HCT116 (cell line): ENCODE results near the gene SEZ6L2. TPM values are rescaled to one million over a fixed set of nuclear protein-coding genes. Genes with fewer than 3 reads are reported as not detected.

Experiments
- ATAC-seq: fragments of 200-7000 bp; cut with Tn5 transposase; 2 replicates; pipeline ENCODE4 v1.9.1; 2020; ENCODE audit warnings: mild to moderate bottlenecking, moderate library complexity
- BruUV-seq: library from RNA; stranded (reverse); fragments of 400-500 nt; replicated peaks from 2 replicates; lab custom pipeline; 2021; lab: Mats Ljungman, UMichigan
- CTCF ChIA-PET: fragments of 300-600 bp; sonication (Branson Sonifier 250); formaldehyde crosslinking; loops from one replicate; lab custom pipeline; 2021; ENCODE audit warnings: antibody characterized with exemption; lab: Charles Lee
- POLR2A ChIA-PET: fragments of 300-600, 350-600 bp; sonication (Branson Sonifier 250); formaldehyde crosslinking; loops from one replicate; lab custom pipeline; 2021; ENCODE audit warnings: antibody characterized with exemption; lab: Charles Lee
- RAD21 ChIA-PET, 2 experiments: fragments of 300-600 bp; sonication (Branson Sonifier 250); formaldehyde crosslinking; loops; one replicate each; lab custom pipeline; 2023; ENCODE audit warnings: low total read pairs in 2 of 2; ENCODE audit not compliant: uncharacterized antibody in 2 of 2, unreplicated experiment in 2 of 2, low non-redundant PET in 1 of 2; lab: Charles Lee
- DNase-seq: peaks from one replicate; pipeline ENCODE4 v3.0.0-alpha.2; 2010; ENCODE audit warnings: low read depth, low spot score
- H2AFZ ChIP-seq: fragments of 200-600 bp; shearing (Covaris generic), sonication (generic); 2 replicates; pipeline ENCODE4 v1.6.1; 2017; ENCODE audit warnings: low read depth, mixed run types, mixed read lengths, antibody characterized with exemption, low read length; ENCODE audit not compliant: poor library complexity, severe bottlenecking
- H3K27ac ChIP-seq: 2 replicates; pipeline ENCODE4 v1.5.1; 2012; ENCODE audit warnings: low read depth, low read length
- H3K27me3 ChIP-seq: fragments of 200-600 bp; sonication (generic); 2 replicates; pipeline ENCODE4 v1.6.1; 2016; ENCODE audit warnings: mixed run types, low read length, mixed read lengths; ENCODE audit not compliant: insufficient read depth
- H3K36me3 ChIP-seq, 2 experiments: fragments of 200-500 bp in 1 of 2; fragments of 200-600 bp in 1 of 2; sonication (Bioruptor generic) in 1 of 2; sonication (generic) in 1 of 2; 2 replicates each; pipeline versions ENCODE4 v1.5.1 to v1.6.1; 2014 to 2016; ENCODE audit warnings: low read length in 2 of 2, inconsistent platforms in 1 of 2, mixed read lengths in 1 of 2, mixed run types in 1 of 2; ENCODE audit not compliant: insufficient read depth in 2 of 2, control insufficient read depth in 1 of 2
- H3K4me1 ChIP-seq, 2 experiments: fragments of 200-600 bp in 1 of 2; sonication (generic) in 1 of 2; 2 replicates each; pipeline versions ENCODE4 v1.5.1 to v1.6.1; 2012 to 2017; ENCODE audit warnings: low read length in 2 of 2, inconsistent platforms in 1 of 2, mild to moderate bottlenecking in 1 of 2, mixed read lengths in 1 of 2, mixed run types in 1 of 2, moderate library complexity in 1 of 2; ENCODE audit not compliant: insufficient read depth in 2 of 2, control insufficient read depth in 1 of 2
- H3K4me2 ChIP-seq: fragments of 200-600 bp; sonication (generic); 2 replicates; pipeline ENCODE4 v1.6.1; 2017; ENCODE audit warnings: mixed run types, low read length, mixed read lengths
- H3K4me3 ChIP-seq, 2 experiments: fragments of 200-600 bp in 1 of 2; sonication (generic) in 1 of 2; replicated peaks in 1 of 2; 2 replicates each; pipeline ENCODE4 v1.5.1; 2011 to 2016; ENCODE audit warnings: low read length in 2 of 2, control low read depth in 1 of 2, low read depth in 1 of 2, mild to moderate bottlenecking in 1 of 2, mixed read lengths in 1 of 2, mixed run types in 1 of 2
- H3K79me2 ChIP-seq: fragments of 200-600 bp; sonication (generic); 2 replicates; pipeline ENCODE4 v1.6.1; 2017; ENCODE audit warnings: mild to moderate bottlenecking, mixed run types, low read length, moderate library complexity, mixed read lengths; ENCODE audit not compliant: insufficient read depth
- H3K9ac ChIP-seq: fragments of 200-600 bp; sonication (generic); 2 replicates; pipeline ENCODE4 v1.6.1; 2016; ENCODE audit warnings: low read length, mixed read lengths
- H3K9me2 ChIP-seq: fragments of 200-600 bp; sonication (generic), shearing (Covaris generic); 2 replicates; pipeline ENCODE4 v1.6.1; 2017; ENCODE audit warnings: mixed run types, mild to moderate bottlenecking, moderate library complexity; ENCODE audit not compliant: insufficient read depth
- H3K9me3 ChIP-seq, 2 experiments: fragments of 200-500 bp in 1 of 2; fragments of 200-600 bp in 1 of 2; sonication (Bioruptor generic) in 1 of 2; sonication (generic) in 1 of 2; 2 replicates each; pipeline ENCODE4 v1.6.1; 2014 to 2017; ENCODE audit warnings: low read length in 2 of 2, mixed read lengths in 2 of 2, inconsistent platforms in 1 of 2, low read depth in 1 of 2, mild to moderate bottlenecking in 1 of 2, mixed run types in 1 of 2, moderate library complexity in 1 of 2; ENCODE audit not compliant: control insufficient read depth in 1 of 2, insufficient read depth in 1 of 2
- H4K20me1 ChIP-seq: fragments of 200-600 bp; sonication (generic), shearing (Covaris generic); 2 replicates; pipeline ENCODE4 v1.6.1; 2017; ENCODE audit warnings: mixed run types, mild to moderate bottlenecking, moderate library complexity; ENCODE audit not compliant: insufficient read depth
- CBX3 ChIP-seq: IDR thresholded peaks from 2 replicates; pipeline ENCODE4 v1.6.1; 2012; ENCODE audit warnings: low read depth
- CTCF ChIP-seq, 3 experiments: fragments of 200-600 bp in 1 of 3; sonication (generic) in 1 of 3; IDR thresholded peaks in 2 of 3; conservative IDR thresholded peaks in 1 of 3; 2 replicates each; pipeline ENCODE4 v1.5.1; 2012 to 2017; ENCODE audit warnings: low read depth in 2 of 3, low read length in 2 of 3, antibody characterized with exemption in 1 of 3, borderline replicate concordance in 1 of 3, control low read depth in 1 of 3, mild to moderate bottlenecking in 1 of 3, mixed read lengths in 1 of 3, mixed run types in 1 of 3, moderate library complexity in 1 of 3; ENCODE audit not compliant: insufficient read depth in 1 of 3
- FOSL1 ChIP-seq: IDR thresholded peaks from 2 replicates; pipeline ENCODE4 v1.6.1; 2012; ENCODE audit warnings: low read depth
- JUND ChIP-seq: IDR thresholded peaks from 2 replicates; pipeline ENCODE4 v1.6.1; 2012
- MAX ChIP-seq: IDR thresholded peaks from 2 replicates; pipeline ENCODE4 v1.6.1; 2012
- POLR2A ChIP-seq: IDR thresholded peaks from 2 replicates; pipeline ENCODE4 v1.7.0; 2011; ENCODE audit warnings: borderline replicate concordance; ENCODE audit not compliant: insufficient read depth, insufficient read length; ENCODE audit errors: extremely low read depth
- POLR2AphosphoS5 ChIP-seq: IDR thresholded peaks from 2 replicates; pipeline ENCODE4 v1.6.1; 2011; ENCODE audit warnings: mild to moderate bottlenecking, low read depth, low read length, moderate library complexity
- RAD21 ChIP-seq: IDR thresholded peaks from 2 replicates; pipeline ENCODE4 v1.6.1; 2012; ENCODE audit warnings: low read depth, mild to moderate bottlenecking
- SP1 ChIP-seq: IDR thresholded peaks from 2 replicates; pipeline ENCODE4 v1.6.1; 2012; ENCODE audit warnings: low read depth
- ZBTB33 ChIP-seq: IDR thresholded peaks from 2 replicates; pipeline ENCODE4 v1.6.1; 2011; ENCODE audit warnings: mild to moderate bottlenecking, low read length, moderate library complexity; ENCODE audit not compliant: insufficient replicate concordance; ENCODE audit errors: extremely low read depth
- intact Hi-C: fragments of 100-400 bp; cut with micrococcal nuclease; formaldehyde crosslinking; loops from 2 replicates; pipeline ENCODE4 v1.10.0; 2022
- total RNA-seq: library from RNA; stranded (reverse); gene quantifications from one replicate; pipeline ENCODE4 v1.2.1, GENCODE V29; 2021; ENCODE audit not compliant: unreplicated experiment

Gene SEZ6L2
- total RNA-seq, 1 experiment from 2014 or later, result 49.3 TPM

GRCh38 chr16:29862884-29863668, 36.3 kb downstream of the SEZ6L2 start, which contains the start of gene CDIPT (continued):
- TF ChIP-seq ZBTB33 (peak; percentile 27), JUND (peak; percentile 80)

GRCh38 chr16:29862383-29862883, 36.9 kb downstream of the SEZ6L2 start:
- ATAC-seq (0 out of 2 replicates have a peak, but pooled peaks have one; percentile 1), DNase-seq (no peak)
- TF ChIP-seq SP1 (no peak), CTCF (IDR thresholded peaks at IDR 0.05 in 2 of 3, conservative IDR thresholded peaks at IDR 0.05 in 1 of 3; ENCODE audit: borderline replicate concordance in 1 of 3, insufficient read depth in 1 of 3, low read depth in 2 of 3, low read length in 2 of 3) (0 out of 6 replicates have a peak, but pooled peaks of 1 of the 3 experiments have one; percentile 15), POLR2A (no peak), RAD21 (peak; percentile 32; the same call in 1 of the 2 replicates), JUND (no peak), CBX3 (no peak), POLR2AphosphoS5 (no peak), FOSL1 (no peak), MAX (no peak)
- Histone ChIP-seq H3K4me1 (peaks cover 0 to 15% of the 10 kb centered on the region in 2 experiments; a peak in 3 of 4 replicates), H4K20me1 (no peaks in the 10 kb centered on the region), H3K9me3 (no peaks in the 10 kb centered on the region), H2AFZ (no peak overlapping the region), H3K4me2 (peak overlapping the region; percentile 77), H3K36me3 (peaks cover 10 to 17% of the 10 kb centered on the region in 2 experiments), H3K27me3 (no peaks in the 10 kb centered on the region), H3K27ac (peak overlapping the region; percentile 80), H3K9ac (peak overlapping the region; percentile 78), H3K9me2 (no peaks in the 10 kb centered on the region), H3K79me2 (peaks cover 20% of the 10 kb centered on the region), H3K4me3 (peak overlapping the region; percentile 85 to 89)
- intact Hi-C loops, result loop anchor here (5.0 kb wide), 1 partner anchor 45 kb away; the partner anchor contains the start of gene PAGR1
- BruUV-seq, result no TSS peak
- ChIA-PET RAD21 (no interaction called here), POLR2A (interaction anchor here (1.3 kb wide), 1 partner anchor 157 kb away, joined by 3 read pairs; no protein-coding TSS in a partner anchor), CTCF (interaction anchor here (1.7 to 3.0 kb wide), 2 partner anchors 14 to 46 kb away, joined by 4 to 19 read pairs; no protein-coding TSS in a partner anchor)
